Left ventricle myocardium inferior (tissue), 1 donor: ENCODE results near the gene RPL41. TPM values are rescaled to one million over a fixed set of nuclear protein-coding genes. Genes with fewer than 3 reads are reported as not detected.

Source experiments
- DNase-seq: peaks from one replicate; pipeline ENCODE4 v3.0.0-alpha.2; 2020
- H3K27ac ChIP-seq: fragments of 200-600 bp; replicated peaks from 2 replicates; pipeline ENCODE4 v1.8.0; 2021
- H3K27me3 ChIP-seq: fragments of 200-600 bp; 2 replicates; pipeline ENCODE4 v1.8.0; 2021; ENCODE audit warnings: low read depth
- H3K36me3 ChIP-seq: fragments of 200-600 bp; 2 replicates; pipeline ENCODE4 v1.8.0; 2021
- H3K4me1 ChIP-seq: fragments of 200-600 bp; 2 replicates; pipeline ENCODE4 v1.8.0; 2021
- H3K4me3 ChIP-seq: fragments of 200-600 bp; 2 replicates; pipeline ENCODE4 v1.8.0; 2021; ENCODE audit warnings: mild to moderate bottlenecking, moderate library complexity
- H3K9me3 ChIP-seq: fragments of 200-600 bp; replicated peaks from 2 replicates; pipeline ENCODE4 v1.8.0; 2021
- intact Hi-C: fragments of 100-400 bp; cut with micrococcal nuclease; formaldehyde crosslinking; loops from one replicate; pipeline ENCODE4 v1.11.0; 2022
- total RNA-seq: library from RNA; stranded (reverse); fragmentation: NEBNext Ultra II Directional; extraction: Animal tissue kit (Norgen Biotek cat#: 25700); gene quantifications from one replicate; pipeline ENCODE4 v1.2.1, GENCODE V29; 2021
- TF ChIP-seq, protein P1 (sequence below): fragments of 200-600 bp; IDR thresholded peaks from 2 replicates; pipeline ENCODE4 v1.8.0; 2021; ENCODE audit warnings: antibody characterized with exemption, mild to moderate bottlenecking, borderline replicate concordance
- donor health status: DM: no; HTN: yes; CAD: no; lungs with severe emphysema.

Gene RPL41
- total RNA-seq, 1 donor from 2014 or later = 1,892 TPM

DNA sequence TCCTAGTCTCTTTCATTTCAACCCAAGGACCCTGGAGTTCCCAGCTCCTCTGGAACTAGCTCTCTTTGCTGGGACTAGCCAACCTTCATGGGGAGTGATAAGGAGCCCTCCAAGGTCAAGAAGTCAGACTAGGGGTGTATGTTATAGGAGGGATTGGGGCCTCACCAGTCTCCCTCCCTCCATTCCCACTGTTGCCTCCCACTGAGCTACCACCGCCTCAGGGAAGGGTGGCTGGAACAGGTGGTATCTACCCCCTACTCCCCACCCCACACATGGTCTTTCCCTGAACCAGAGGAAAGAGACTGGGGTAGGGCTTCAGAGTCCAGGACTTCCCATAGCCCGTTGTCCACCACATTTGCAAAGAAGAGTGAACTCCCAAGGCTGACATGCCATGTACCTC lies 34.1 kb upstream of the RPL41 start:
- no peak for DNase-seq
- peak overlapping the region; percentile 27 for H3K27ac ChIP-seq
- H3K36me3 ChIP-seq = no peaks in the 10 kb centered on the region
- peaks cover 17% of the 10 kb centered on the region for H3K27me3 ChIP-seq
- H3K9me3 ChIP-seq = no peaks in the 10 kb centered on the region
- intact Hi-C loops = no loop called here
- H3K4me3 ChIP-seq = peak overlapping the region; percentile 25
- TF ChIP-seq, protein P1, sequence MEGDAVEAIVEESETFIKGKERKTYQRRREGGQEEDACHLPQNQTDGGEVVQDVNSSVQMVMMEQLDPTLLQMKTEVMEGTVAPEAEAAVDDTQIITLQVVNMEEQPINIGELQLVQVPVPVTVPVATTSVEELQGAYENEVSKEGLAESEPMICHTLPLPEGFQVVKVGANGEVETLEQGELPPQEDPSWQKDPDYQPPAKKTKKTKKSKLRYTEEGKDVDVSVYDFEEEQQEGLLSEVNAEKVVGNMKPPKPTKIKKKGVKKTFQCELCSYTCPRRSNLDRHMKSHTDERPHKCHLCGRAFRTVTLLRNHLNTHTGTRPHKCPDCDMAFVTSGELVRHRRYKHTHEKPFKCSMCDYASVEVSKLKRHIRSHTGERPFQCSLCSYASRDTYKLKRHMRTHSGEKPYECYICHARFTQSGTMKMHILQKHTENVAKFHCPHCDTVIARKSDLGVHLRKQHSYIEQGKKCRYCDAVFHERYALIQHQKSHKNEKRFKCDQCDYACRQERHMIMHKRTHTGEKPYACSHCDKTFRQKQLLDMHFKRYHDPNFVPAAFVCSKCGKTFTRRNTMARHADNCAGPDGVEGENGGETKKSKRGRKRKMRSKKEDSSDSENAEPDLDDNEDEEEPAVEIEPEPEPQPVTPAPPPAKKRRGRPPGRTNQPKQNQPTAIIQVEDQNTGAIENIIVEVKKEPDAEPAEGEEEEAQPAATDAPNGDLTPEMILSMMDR = no peak
- peaks cover 32% of the 10 kb centered on the region for H3K4me1 ChIP-seq

DNA sequence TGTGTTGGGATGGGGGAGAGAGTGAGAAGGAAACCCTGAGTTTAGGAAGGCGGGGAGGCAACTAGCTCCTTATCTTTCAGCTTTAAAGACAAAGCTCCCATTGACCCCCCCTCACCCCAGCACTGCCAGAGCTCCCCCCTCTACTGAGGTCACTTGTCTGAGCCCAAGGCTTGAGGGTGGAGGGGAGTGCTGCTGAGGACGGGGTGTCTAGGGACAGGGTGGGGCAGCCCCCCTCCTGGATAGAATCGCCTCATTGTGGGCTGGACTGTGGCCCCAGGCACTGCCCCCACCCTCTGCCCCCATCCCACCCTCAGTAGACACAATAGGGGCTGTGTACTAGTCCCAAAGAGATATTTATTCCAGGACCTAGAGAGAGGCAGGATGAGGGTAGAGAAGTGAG lies 33.5 kb upstream of the RPL41 start:
- Histone ChIP-seq H3K9me3 (no peaks in the 10 kb centered on the region), H3K27me3 (peaks cover 17% of the 10 kb centered on the region), H3K27ac (peak overlapping the region; percentile 27), H3K4me3 (no peak overlapping the region), H3K4me1 (peaks cover 35% of the 10 kb centered on the region), H3K36me3 (no peaks in the 10 kb centered on the region)
- no peak for DNase-seq
- TF ChIP-seq, protein P1 = no peak
- intact Hi-C loops = no loop called here

DNA sequence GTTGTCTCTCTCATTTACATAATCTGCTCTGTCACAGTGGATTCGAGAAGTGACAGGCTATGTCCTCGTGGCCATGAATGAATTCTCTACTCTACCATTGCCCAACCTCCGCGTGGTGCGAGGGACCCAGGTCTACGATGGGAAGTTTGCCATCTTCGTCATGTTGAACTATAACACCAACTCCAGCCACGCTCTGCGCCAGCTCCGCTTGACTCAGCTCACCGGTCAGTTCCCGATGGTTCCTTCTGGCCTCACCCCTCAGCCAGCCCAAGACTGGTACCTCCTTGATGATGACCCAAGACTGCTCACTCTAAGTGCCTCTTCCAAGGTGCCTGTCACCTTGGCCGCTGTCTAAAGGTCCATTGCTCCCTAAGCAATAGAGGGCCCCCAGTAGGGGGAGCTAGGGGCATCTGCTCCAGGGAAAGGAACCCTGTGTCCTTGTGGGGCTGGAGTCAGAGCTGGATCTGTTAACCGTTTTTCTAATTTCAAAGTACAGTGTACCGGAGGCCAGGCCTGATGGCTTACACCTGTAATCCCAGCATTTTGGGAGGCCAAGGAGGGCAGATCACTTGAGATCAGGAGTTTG lies 31.4 kb upstream of the RPL41 start:
- H3K27me3 ChIP-seq = peaks cover 14% of the 10 kb centered on the region
- H3K27ac ChIP-seq = no peak overlapping the region
- DNase-seq = no peak
- no peaks in the 10 kb centered on the region for H3K9me3 ChIP-seq
- TF ChIP-seq, protein P1 = no peak
- H3K4me3 ChIP-seq = no peak overlapping the region
- intact Hi-C loops = no loop called here
- peaks cover 20% of the 10 kb centered on the region for H3K4me1 ChIP-seq
- H3K36me3 ChIP-seq = no peaks in the 10 kb centered on the region

DNA sequence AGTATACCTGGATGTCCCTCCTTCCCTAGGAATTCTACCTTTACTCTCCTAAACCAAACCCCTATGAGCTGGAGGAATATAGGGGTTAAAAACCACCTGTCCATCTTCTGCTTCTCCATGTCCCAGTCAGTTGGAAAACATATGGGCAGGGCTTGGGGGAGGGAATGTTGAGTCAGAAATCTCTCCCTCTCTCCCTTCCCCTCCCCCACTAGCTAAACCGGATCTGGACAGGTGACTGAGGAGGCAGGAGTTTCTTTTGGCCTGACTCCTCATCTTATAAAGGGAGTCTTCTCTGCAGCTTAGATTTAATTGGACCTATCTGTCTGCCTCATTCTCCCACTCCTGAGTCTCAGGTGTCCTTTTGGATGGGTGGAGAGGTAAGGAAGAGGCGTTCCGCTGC lies 30.3 kb upstream of the RPL41 start:
- intact Hi-C loops = no loop called here
- TF ChIP-seq, protein P1 = no peak
- H3K27me3 ChIP-seq = peaks cover 4% of the 10 kb centered on the region

DNA sequence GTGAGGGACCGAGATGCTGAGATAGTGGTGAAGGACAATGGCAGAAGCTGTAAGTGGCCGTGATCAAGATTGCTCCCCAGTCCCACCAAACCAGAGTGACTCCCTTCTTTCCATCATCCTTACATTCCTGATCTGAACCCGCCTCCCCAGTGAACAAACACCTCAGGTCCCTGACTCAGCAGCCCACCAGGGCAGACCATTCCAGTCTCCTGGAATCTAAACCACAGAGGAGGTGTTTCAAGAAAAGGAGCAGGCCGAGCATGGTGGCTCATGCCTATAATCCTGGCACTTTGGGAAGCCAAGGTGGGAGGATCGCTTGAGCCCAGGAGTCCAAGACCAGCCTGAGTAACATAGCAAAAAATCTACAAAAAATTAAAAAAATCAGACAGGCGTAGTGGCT lies 29.8 kb upstream of the RPL41 start:
- Histone ChIP-seq H3K9me3 (no peaks in the 10 kb centered on the region), H3K36me3 (no peaks in the 10 kb centered on the region), H3K27me3 (peaks cover under 1% of the 10 kb centered on the region), H3K27ac (peak overlapping the region; percentile 69), H3K4me3 (no peak overlapping the region), H3K4me1 (peaks cover 14% of the 10 kb centered on the region)
- DNase-seq = no peak
- TF ChIP-seq, protein P1 = no peak
- intact Hi-C loops = no loop called here

More for the DNA sequence above, 30.3 kb upstream of the RPL41 start:
- H3K9me3 ChIP-seq = no peaks in the 10 kb centered on the region
- H3K4me3 ChIP-seq = no peak overlapping the region
- peaks cover 14% of the 10 kb centered on the region for H3K4me1 ChIP-seq
- H3K27ac ChIP-seq = no peak overlapping the region
- no peaks in the 10 kb centered on the region for H3K36me3 ChIP-seq
- no peak for DNase-seq
